Progenitor cell of endocrine pancreas (in vitro differentiated cells): ENCODE results near the gene EPG5. TPM values are rescaled to one million over a fixed set of nuclear protein-coding genes. Genes with fewer than 3 reads are reported as not detected.

Experiments
- DNase-seq: peaks from one replicate; pipeline ENCODE4 v3.0.0; 2021; ENCODE audit warnings: low spot score; ENCODE audit not compliant: unreplicated experiment
- H3K27ac Mint-ChIP-seq: 2 replicates; pipeline ENCODE4 v1.8.0; 2021; ENCODE audit warnings: mild to moderate bottlenecking, moderate library complexity, mixed read lengths
- H3K27me3 Mint-ChIP-seq: 2 replicates; pipeline ENCODE4 v1.8.0; 2021; ENCODE audit warnings: mixed read lengths
- H3K36me3 Mint-ChIP-seq: 2 replicates; pipeline ENCODE4 v1.8.0; 2022; ENCODE audit warnings: mixed read lengths; ENCODE audit not compliant: insufficient read depth
- H3K4me1 Mint-ChIP-seq: 2 replicates; pipeline ENCODE4 v1.8.0; 2021; ENCODE audit warnings: low read depth, mixed read lengths
- H3K4me3 Mint-ChIP-seq: 2 replicates; pipeline ENCODE4 v1.8.0; 2021; ENCODE audit warnings: low read depth, mild to moderate bottlenecking, moderate library complexity, mixed read lengths
- H3K9me3 Mint-ChIP-seq: 2 replicates; pipeline ENCODE4 v1.8.0; 2021; ENCODE audit warnings: low read depth, mixed read lengths
- CTCF ChIP-seq: fragments of 200-600 bp; sonication (generic); IDR thresholded peaks from one replicate; pipeline ENCODE4 v1.5.0; 2021; ENCODE audit warnings: antibody characterized with exemption, mild to moderate bottlenecking; ENCODE audit not compliant: unreplicated experiment
- total RNA-seq: library from RNA; stranded (reverse); gene quantifications from 2 replicates; pipeline ENCODE4 v1.2.1, GENCODE V29; 2021

EPG5 gene
- total RNA-seq, 1 donor from 2014 or later: 35.3 TPM

GRCh38 chr18:45844938-45845337 is 122.2 kb downstream of the EPG5 start:
- Mint-ChIP-seq H3K4me1 (peaks cover 10% of the 10 kb centered on the region), H3K27me3 (peaks cover 10% of the 10 kb centered on the region), H3K4me3 (no peak overlapping the region), H3K27ac (no peak overlapping the region), H3K9me3 (no peaks in the 10 kb centered on the region), H3K36me3 (peaks cover 2% of the 10 kb centered on the region)
- no peak for TF ChIP-seq CTCF
- DNase-seq: no peak

GRCh38 chr18:45843019-45843418 is 124.1 kb downstream of the EPG5 start:
- peaks cover 25% of the 10 kb centered on the region for H3K27me3 Mint-ChIP-seq
- no peak for DNase-seq
- H3K27ac Mint-ChIP-seq: no peak overlapping the region
- peaks cover 10% of the 10 kb centered on the region for H3K4me1 Mint-ChIP-seq
- H3K9me3 Mint-ChIP-seq: no peaks in the 10 kb centered on the region
- H3K4me3 Mint-ChIP-seq: no peak overlapping the region
- H3K36me3 Mint-ChIP-seq: peaks cover 1% of the 10 kb centered on the region
- TF ChIP-seq CTCF: no peak

GRCh38 chr18:45841765-45842442 is 125.2 kb downstream of the EPG5 start:
- no peak overlapping the region for H3K27ac Mint-ChIP-seq
- peaks cover 1% of the 10 kb centered on the region for H3K36me3 Mint-ChIP-seq
- no peak for DNase-seq
- H3K4me3 Mint-ChIP-seq: no peak overlapping the region
- H3K4me1 Mint-ChIP-seq: peaks cover 10% of the 10 kb centered on the region
- no peaks in the 10 kb centered on the region for H3K9me3 Mint-ChIP-seq
- H3K27me3 Mint-ChIP-seq: peaks cover 29% of the 10 kb centered on the region
- no peak for TF ChIP-seq CTCF

- TF ChIP-seq CTCF: no peak
- no peak for DNase-seq
- Mint-ChIP-seq H3K27me3 (peaks cover 36% of the 10 kb centered on the region), H3K36me3 (peaks cover 1% of the 10 kb centered on the region), H3K9me3 (no peaks in the 10 kb centered on the region), H3K27ac (no peak overlapping the region), H3K4me1 (peaks cover 16% of the 10 kb centered on the region), H3K4me3 (no peak overlapping the region)
Observed at GRCh38 chr18:45841060-45841764, 125.9 kb downstream of the EPG5 start.

- peaks cover 51% of the 10 kb centered on the region for H3K27me3 Mint-ChIP-seq
- peak; percentile 59 for TF ChIP-seq CTCF
- no peaks in the 10 kb centered on the region for H3K9me3 Mint-ChIP-seq
- H3K36me3 Mint-ChIP-seq: peaks cover 1% of the 10 kb centered on the region
- no peak overlapping the region for H3K27ac Mint-ChIP-seq
- H3K4me1 Mint-ChIP-seq: peaks cover 30% of the 10 kb centered on the region
- H3K4me3 Mint-ChIP-seq: no peak overlapping the region
- DNase-seq: no peak
Observed at GRCh38 chr18:45839414-45840395, 127.4 kb downstream of the EPG5 start.
